ENCODE measurements around the gene FMN1. TPM values are rescaled to one million over a fixed set of nuclear protein-coding genes. Genes with fewer than 3 reads are reported as not detected.

Gene FMN1
- total RNA-seq, 1 donor from 2014 or later = 7.8 TPM

DNA sequence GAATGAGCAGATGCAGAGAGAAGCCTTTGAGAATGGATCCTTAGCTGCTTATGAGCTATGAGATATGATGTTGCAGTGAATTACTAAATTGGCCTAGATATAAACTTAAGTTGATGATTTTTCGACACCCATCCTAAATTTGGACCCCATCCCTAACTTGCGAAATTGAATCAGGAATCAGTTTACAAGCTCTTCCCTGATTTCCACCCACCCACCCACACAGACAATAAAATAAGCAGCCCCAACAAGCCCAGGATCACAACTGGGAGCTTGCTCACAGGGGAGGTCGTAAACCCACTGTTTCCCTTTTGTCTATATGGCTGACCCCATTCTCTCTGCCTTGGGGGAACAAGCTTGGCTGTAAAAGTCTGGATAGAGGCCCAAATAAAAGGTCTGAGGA is 419.4 kb downstream of the FMN1 start:
- no peak for DNase-seq (ENCODE audit: low read depth)

DNA sequence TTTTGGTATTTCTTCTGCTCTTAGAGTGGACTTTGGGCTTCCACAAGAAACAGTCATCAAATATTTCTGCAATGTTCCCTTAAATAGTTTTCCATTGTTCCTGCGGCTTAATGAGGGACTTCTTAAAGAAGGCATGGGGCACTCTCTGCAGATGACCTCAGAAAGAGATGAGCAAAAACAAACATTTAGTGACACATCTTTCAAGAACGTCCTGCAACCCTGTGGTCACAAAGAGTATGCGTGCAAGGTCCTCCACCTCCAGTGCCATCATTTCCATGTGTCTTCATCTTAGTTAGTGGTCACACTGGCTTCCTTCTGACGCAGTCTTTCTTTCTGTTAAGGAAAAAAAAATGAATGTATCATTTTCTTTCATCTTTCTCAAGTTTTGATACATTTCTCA is 420.5 kb downstream of the FMN1 start:
- peak; percentile 49 for DNase-seq (ENCODE audit: low read depth)

DNA sequence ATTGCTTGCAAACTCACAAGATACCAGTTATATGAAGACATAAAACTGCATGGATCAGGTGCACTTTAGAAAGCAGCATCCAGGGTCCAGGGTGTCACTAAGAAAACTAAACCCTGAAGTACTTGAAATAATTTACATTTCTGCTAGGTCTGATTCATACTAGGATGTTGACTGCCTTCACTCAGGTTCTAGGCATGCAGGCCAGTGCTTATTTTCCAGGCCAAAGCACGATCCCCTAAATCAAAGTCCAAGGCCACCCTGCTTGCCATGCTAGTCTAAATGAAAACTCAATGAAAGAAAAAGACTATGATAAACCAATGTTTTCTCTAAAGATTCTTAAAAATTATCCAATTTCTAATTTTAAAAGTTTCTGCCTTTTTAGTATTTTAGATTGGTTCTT is 427.3 kb downstream of the FMN1 start:
- DNase-seq (ENCODE audit: low read depth) = no peak

DNA sequence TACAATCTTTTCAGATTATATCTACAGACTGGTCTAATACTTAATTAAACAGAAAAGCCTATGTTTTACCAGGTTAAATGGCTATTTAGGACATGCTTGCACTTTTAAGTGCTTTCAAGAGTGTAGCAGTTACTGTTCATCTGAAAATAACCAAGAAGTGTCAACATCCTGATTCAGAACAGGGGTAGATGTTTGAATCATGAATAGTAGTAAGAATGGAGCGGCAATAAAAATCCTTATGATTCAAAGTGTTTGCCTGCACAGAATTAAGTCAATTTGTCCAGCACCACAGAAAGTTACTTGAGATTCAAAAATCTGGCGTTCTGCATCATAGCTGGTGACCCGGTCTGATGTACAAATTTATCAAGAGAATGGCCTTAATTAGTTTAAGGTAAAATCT is 428.4 kb downstream of the FMN1 start:
- DNase-seq (ENCODE audit: low read depth) = no peak

DNA sequence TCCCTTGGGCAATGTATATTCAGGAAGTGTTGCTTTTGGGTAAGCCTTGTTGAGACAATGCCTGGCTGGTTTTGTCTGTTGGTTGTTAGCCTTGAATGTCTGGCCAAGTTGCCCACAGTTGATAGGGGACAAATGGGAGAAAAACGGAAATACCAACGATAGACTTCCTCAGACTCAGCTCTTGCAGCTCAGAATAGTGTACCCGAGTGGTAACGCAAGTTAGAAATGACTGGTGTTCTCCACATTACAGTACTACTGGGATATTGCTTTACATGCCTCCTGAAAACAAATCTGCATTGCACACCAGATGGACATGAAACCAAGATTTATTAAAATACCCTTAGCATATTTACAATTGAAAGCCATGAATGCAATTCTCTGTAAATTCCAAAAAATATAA is 429.3 kb downstream of the FMN1 start:
- DNase-seq (ENCODE audit: low read depth) = no peak

DNA sequence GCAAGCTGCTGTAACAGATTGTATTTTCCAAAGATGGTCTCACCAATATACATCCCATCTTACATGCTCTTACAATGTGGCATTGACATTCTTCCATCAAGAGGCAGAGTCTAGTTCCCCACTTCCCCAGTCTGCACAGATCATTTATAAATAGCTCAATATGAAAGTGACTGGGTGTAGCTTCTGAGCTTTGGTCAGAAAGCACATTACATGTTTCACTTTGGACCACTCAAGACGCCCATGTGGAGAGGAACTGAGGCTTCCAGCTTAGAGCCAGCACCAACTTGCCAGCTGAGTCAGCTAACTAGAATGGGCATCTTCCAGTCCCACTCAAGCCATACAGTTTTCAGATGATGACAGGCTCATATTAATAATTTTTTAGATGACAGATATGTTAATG is 431.2 kb downstream of the FMN1 start:
- DNase-seq (ENCODE audit: low read depth) = no peak

DNA sequence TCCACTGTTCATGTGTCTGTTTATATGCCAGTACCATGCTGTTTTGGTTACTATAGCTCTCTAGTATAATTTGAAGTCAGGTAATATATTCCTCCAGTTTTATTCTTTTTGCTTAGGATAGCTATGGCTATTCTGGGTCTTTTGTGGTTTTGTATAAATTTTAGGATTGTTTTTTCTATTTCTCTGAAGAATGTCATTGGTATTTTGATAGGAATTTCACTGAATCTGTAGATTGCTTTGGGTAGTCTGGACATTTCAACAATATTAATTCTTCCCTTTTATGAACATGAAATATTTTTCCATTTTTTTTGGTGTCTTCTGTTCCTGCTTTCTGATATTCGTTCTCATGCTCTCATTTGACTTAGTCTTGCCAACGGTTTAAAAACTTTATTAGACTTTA is 437.1 kb downstream of the FMN1 start:
- DNase-seq (ENCODE audit: low read depth) = no peak

DNA sequence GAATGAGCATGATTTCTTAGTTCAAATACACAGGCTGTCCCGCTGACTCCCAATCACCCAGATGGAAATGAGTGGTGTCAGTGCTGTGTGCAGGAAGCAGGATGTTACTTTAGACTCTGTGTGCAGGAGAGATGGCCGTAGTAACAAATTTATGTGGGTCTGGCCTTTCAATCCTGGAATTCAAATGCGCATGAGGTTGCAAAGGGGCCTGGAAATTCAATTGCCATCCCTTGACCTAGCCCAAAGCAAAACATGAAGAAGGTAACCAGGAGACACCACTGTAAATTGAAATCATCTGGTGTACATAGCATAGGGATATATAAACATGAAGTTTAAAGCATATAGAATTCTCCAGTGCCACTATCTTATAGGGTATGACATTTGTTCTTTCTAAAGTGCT is 443.5 kb downstream of the FMN1 start:
- DNase-seq (ENCODE audit: low read depth) = no peak

DNA sequence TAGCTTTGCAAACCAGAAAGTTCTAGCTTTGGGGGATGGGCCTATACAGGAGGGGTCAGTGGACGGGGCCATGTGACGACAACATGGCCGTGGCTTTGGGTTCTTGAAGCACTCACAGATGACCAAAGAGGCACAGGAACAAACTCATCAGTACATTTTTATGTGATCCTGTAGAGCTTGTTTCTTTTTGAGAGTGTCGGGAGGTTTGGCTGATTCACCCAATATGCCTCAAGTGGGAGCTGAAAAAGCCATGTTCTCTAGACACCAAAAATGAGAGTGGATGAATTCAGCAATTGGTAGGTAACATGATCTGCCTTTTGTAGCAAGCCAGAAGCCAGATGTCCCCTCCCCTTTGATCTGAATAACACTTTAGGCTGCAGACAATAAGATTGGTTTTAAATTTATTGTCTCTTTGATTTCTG is 446.6 kb downstream of the FMN1 start:
- DNase-seq (ENCODE audit: low read depth) = no peak

DNA sequence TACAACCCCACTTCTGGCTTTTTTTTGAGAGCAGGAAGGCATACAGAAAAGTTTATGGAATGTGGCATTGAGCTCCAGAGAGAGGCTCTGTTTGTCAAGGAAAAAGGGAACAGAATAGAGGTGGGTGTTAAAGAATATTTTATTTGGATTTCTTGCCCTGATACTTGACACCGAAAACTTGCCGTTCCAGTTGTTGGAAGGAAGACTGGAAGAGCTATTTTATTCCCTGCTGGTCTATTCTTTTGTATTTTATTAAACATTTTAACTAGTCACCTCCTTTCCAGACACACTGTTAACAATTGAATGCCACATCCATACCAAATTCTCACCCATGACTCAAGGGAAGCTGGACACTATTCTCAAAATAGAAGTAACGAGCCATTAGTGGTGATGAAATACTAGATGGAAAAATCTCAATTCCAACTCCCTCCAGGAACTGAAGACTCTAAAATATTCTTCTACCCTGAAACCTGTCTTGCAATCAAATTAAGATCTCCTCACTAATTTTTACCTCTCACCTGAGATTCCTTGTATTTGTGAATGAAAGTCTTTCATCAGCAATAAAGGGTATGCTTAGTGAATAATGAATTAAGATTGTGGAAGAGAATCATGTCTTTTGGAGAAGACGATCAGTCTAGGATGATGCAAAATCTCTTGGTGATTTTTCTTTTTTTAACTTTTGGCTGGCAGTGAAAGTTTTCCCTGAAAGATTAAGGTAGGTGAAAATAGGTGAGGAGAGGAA is 448.2 kb downstream of the FMN1 start:
- DNase-seq (ENCODE audit: low read depth) = no peak

DNA sequence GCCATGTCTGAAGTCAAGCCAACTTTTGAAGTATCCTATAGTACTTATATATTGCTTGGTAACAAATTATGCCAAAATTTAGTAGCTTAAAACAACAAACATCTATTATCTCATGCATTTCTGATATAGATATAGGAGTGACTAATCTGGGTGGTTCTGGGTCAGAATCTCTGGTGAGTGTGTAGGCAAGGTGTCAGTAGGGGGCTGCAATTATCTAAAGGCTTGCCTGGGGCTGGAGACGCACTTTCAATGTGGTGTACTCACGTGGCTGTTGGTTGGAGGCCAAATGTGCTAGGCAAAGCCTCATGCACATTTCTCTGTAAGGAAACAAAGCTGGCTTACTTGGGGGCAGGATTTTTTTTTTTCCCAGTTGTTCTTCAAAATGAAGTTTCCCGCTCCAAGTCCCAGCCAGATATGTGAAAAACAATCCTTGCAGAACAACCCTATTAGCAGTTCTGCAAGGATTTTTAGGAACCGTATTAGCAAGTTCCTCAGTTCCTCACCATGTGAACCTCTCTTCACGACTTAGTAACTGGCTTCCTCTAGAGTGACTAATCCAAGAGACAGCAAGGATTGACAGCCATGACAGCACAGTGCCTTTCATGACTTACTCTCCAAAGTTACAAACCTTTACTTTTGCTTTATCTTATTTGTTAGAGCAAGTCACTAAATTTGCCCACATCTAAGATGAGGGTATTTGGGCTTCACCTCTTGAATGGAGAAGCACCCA is 450.9 kb downstream of the FMN1 start:
- DNase-seq (ENCODE audit: low read depth) = no peak

DNA sequence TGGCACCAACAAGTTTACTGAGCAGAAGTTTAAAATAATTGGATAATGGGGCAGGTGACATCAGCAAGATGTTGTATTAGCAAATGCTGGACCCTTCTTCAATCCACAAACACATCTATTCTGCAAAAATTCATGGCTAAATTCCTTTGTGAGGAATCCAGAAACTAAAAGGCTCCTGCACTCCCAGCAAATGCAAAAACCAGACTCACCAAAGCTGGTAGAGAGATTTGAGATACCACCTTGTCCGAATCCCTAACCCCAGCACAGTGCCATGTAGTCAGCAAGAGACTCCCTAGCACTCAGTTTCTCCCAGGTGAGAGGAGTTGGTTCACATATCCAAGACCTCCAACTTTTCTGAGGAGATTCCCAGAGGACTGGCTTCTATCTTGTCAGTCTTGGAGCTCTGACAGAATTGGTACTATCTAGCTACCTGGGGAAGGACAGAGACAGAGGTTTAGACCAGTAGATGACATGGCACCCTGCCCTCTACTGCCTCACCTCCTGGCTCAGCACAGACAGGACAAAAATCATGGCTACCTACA is 454.9 kb downstream of the FMN1 start:
- no peak for DNase-seq (ENCODE audit: low read depth)

DNA sequence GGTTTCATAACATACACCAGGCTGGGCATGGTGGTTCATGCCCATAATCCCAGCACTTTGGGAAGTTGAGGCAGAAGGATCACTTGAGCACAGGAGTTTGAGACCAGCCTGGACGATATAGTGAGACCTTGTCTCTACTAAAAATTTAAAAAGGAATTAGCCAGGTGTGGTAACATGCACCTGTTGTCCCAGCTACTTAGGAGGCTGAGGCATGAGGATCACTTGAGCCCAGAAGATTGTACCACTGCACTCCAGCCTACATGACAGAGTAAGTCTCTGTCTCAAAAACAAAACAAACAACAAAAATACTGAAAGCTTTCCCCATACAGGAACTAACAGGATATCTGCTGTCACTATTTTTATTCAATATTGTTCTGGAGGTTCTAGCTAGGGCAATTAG is 455.8 kb downstream of the FMN1 start:
- no peak for DNase-seq (ENCODE audit: low read depth)

DNA sequence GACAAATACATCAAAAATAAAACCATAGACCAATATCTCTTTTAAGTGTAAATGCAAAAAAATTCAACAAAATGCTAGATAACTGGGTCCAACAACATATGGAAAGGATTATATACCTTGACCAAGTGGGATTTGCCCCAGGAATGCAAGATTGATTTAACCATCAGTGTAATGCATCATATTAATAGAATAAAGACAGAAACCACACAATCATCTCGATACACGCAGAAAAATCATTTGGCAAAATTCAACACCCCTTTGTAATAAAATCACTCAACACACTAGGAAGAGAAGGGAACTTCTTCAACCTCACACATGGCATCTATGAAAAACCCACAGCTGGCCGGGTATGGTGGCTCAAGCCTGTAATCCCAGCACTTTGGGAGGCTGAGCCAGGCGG is 457.2 kb downstream of the FMN1 start:
- DNase-seq (ENCODE audit: low read depth) = no peak

DNA sequence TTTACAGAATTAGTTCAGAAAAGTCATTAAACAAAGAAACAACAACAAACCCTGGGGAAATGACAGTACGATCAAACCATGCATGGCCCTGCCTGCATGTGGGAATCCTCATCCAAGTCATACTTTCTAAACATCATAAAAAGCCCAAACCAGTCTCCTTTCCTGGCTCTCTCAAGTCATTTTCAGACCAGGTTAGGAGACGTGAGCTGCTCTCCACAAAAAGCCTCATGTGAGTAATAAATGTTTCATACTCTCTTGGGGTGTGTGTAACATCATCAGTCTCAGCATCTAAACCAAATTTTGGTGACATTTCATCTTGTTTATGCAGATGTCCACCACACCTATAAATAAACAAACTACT is 457.8 kb downstream of the FMN1 start:
- DNase-seq (ENCODE audit: low read depth) = no peak

DNA sequence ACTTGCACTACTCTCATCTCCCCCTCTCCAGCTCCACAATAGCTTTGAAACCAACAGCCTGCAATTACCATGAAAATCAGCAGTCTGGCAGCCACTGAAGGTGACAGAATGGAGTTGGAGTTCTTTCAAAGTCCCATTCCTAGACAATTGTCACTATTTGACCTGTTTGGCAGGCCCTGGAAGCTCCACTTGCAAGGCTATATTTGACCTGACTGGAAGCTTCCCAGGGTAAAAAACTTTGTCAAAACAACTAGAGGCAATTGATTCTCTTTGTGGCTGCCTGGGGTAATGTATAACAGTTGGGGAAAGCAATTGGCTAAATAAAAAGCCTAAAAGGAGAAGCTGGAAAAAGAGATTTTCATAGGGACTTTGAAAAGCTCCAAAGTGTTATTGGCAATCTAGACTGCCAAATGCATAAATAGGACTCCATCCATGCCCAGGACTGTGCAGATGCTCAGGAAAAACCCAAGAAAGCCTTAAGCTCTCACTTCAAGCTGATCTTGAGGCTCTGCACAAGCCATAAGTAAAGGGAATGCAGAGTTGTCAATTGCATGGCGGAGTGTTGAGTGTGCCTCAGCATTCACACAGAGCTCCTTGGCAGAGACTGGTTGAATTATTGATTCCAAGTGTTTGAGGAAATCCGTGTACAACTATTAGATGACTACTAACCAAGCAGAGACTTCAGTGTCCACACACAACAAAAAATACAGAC is 458.4 kb downstream of the FMN1 start:
- DNase-seq (ENCODE audit: low read depth) = no peak

DNA sequence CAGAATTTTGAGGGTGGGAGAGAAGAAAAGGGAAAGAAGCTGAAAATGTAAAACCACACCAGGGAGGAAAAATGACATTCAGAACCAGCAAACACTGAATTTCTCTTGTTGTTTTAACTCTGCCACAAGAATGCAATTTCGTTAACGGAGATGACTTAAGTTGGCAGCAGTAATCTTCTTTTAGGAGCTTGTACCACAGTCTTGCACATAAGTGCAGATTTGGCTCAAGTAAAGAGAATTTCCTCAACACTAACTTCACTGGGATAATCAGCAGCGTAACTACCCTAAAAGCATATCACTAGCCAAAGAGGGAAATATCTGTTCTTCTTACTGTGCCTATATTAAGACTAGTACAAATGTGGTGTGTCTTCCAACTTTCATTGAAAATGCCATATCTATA is 461.2 kb downstream of the FMN1 start:
- peak; percentile 45 for DNase-seq (ENCODE audit: low read depth)

DNA sequence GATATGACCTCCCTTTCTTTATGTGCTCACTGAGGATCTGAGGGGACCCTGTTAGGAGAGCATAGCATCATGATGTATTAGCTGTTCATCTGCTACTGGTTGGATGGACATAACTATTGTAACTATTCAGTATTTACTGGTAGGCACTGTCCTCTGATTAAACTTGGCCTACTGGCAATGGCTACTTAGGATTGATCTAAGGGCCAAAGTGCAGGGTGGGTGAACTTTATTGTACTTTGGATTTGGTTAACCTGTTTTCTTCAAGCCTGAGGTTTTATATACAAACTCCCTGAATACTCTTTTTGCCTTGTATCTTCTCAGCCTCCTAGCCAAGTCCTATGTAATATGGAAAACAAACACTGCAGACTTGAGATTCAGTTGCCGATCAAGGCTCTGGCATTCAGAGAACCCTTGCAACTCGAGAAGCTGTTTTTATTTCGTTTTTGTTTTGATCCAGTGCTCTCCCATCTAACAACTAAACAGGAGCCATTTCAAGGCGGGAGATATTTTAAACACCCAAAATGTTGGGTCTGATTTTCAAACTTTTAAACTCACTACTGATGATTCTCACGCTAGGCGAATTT is 461.8 kb downstream of the FMN1 start:
- DNase-seq (ENCODE audit: low read depth) = no peak

DNA sequence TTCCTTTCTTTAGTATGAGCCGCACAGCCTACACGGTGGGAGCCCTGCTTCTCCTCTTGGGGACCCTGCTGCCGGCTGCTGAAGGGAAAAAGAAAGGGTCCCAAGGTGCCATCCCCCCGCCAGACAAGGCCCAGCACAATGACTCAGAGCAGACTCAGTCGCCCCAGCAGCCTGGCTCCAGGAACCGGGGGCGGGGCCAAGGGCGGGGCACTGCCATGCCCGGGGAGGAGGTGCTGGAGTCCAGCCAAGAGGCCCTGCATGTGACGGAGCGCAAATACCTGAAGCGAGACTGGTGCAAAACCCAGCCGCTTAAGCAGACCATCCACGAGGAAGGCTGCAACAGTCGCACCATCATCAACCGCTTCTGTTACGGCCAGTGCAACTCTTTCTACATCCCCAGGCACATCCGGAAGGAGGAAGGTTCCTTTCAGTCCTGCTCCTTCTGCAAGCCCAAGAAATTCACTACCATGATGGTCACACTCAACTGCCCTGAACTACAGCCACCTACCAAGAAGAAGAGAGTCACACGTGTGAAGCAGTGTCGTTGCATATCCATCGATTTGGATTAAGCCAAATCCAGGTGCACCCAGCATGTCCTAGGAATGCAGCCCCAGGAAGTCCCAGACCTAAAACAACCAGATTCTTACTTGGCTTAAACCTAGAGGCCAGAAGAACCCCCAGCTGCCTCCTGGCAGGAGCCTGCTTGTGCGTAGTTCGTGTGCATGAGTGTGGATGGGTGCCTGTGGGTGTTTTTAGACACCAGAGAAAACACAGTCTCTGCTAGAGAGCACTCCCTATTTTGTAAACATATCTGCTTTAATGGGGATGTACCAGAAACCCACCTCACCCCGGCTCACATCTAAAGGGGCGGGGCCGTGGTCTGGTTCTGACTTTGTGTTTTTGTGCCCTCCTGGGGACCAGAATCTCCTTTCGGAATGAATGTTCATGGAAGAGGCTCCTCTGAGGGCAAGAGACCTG is 463.5 kb downstream of the FMN1 start:
- peak; percentile 80 for DNase-seq (ENCODE audit: low read depth)

DNA sequence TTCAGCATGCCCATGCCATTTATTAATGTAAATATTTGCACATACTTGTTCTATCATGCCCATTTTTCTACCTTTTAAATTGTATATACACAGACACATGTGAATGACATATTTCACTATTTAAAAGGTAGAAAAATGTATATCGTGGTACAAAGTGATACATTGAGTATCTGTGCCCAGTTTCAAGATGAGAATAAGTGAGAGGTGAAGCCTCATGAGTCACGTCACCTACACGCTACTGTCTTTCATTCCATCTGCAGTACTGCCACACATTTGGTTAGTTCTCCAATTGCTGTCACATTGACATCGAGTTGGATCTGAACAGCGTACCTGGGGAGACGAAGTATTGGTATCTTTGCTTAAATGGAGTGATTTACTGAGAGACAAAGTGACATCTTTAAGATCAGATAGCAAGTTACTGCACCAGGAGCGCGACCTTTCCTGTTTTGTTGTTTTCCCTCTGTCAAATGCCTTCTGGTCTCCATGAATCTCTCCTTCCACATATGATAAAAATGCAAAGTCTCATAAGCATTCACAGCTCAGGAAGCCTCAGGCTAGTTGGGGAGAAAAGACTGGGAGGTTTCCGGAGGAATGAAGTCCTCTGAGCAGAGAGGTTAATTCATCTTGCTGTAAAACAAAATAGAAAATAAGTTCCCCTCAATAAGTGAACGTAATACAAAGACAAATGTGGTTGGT is 464.7 kb downstream of the FMN1 start:
- no peak for DNase-seq (ENCODE audit: low read depth)

Data from renal cortical epithelial cell (primary cell).